GM12865 (cell line): ENCODE results near the gene PPCDC.

Source experiments
- DNase-seq: peaks from one replicate; pipeline ENCODE4 v3.0.0; 2010; ENCODE audit warnings: low read depth
- H3K4me3 ChIP-seq: 2 replicates; pipeline ENCODE4 v1.5.1; 2011; ENCODE audit warnings: mild to moderate bottlenecking, low read depth, low read length, control low read depth
- TF ChIP-seq, protein P1 (sequence below): IDR thresholded peaks from 2 replicates; pipeline ENCODE4 v1.5.1; 2011; ENCODE audit warnings: low read length, control low read depth, low read depth, inconsistent platforms; ENCODE audit not compliant: insufficient read depth; ENCODE audit errors: missing control alignments

The PPCDC gene

DNA sequence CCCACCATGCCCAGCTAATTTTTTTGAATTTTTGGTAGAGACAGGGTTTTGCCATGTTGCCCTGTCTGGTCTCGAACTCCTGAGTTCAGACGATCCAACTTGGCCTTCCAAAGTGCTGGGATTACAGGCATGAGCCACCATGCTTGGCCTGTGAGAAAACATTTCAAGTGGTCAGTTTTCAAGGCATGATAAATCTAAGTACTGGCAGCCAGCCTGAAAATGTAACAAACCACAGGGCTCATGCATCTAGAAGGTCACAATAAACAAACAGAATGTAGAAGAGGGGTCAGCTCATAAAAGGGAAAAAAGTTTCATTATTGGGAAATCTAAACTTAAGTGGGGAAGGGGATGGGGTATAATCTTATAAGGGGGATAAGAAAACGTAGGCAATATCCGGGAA lies 39.9 kb downstream of the PPCDC start:
- no peak overlapping the region for H3K4me3 ChIP-seq
- TF ChIP-seq, protein P1, sequence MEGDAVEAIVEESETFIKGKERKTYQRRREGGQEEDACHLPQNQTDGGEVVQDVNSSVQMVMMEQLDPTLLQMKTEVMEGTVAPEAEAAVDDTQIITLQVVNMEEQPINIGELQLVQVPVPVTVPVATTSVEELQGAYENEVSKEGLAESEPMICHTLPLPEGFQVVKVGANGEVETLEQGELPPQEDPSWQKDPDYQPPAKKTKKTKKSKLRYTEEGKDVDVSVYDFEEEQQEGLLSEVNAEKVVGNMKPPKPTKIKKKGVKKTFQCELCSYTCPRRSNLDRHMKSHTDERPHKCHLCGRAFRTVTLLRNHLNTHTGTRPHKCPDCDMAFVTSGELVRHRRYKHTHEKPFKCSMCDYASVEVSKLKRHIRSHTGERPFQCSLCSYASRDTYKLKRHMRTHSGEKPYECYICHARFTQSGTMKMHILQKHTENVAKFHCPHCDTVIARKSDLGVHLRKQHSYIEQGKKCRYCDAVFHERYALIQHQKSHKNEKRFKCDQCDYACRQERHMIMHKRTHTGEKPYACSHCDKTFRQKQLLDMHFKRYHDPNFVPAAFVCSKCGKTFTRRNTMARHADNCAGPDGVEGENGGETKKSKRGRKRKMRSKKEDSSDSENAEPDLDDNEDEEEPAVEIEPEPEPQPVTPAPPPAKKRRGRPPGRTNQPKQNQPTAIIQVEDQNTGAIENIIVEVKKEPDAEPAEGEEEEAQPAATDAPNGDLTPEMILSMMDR, result no peak
- DNase-seq, result no peak

DNA sequence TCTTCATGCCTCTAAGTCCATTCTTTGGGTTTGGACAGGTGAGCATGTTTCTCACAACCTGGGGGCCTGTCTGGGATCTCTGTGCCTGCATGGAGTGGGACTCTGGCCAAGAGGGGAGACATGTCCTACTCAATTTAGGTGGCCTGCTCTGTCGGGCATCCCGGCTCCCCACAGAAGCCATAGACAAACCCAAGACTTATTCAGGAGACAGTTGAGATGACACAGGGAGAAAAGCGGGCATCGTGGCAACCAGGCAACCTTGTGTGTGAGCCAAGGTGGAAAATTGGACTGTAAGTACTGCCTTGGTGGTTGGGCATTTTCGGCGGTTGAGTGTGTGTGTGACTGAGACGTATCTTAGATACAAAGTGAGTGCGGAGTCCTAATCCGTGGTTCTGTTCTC lies 40.5 kb downstream of the PPCDC start:
- H3K4me3 ChIP-seq, result no peak overlapping the region
- TF ChIP-seq, protein P1, result no peak
- DNase-seq, result no peak

DNA sequence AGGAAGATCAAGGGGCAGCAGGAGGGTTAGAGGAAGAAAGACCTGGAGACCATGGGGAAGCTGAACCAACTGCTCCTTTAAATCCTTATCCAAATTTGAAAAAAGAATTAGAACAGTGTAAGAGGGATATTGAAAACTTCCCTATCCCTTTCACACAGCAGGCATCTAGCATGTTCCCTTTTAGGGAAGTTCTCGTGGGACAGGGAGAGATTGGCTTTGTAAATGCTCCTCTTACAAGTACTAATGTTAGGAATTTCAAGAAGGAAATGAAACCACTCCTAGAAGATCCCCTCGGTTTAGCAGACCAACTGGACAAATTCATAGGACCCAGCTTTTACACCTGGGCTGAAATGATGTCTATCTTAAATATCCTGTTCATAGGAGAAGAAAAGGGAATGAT lies 41.5 kb downstream of the PPCDC start:
- TF ChIP-seq, protein P1, result no peak
- no peak overlapping the region for H3K4me3 ChIP-seq
- no peak for DNase-seq

DNA sequence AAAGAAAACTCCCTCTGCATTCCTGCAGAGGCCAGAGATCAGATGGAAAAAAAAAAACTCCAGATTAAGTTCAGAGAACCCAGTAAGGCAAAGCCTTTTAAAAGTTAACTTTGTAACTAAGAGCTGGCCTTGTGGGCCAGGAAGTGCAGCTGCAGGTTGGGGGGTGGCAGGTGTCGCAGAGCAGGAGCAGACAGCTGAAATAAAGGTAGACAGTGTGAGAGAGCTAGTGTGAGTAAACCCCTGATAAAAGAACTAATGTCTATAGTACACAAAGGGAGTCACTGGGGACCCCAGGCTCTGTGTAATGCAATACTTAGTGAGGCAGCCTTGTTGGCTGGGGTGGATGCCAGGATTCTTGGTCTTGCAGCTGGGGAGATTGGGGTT lies 42.1 kb downstream of the PPCDC start:
- TF ChIP-seq, protein P1, result no peak
- no peak for DNase-seq
- no peak overlapping the region for H3K4me3 ChIP-seq

DNA sequence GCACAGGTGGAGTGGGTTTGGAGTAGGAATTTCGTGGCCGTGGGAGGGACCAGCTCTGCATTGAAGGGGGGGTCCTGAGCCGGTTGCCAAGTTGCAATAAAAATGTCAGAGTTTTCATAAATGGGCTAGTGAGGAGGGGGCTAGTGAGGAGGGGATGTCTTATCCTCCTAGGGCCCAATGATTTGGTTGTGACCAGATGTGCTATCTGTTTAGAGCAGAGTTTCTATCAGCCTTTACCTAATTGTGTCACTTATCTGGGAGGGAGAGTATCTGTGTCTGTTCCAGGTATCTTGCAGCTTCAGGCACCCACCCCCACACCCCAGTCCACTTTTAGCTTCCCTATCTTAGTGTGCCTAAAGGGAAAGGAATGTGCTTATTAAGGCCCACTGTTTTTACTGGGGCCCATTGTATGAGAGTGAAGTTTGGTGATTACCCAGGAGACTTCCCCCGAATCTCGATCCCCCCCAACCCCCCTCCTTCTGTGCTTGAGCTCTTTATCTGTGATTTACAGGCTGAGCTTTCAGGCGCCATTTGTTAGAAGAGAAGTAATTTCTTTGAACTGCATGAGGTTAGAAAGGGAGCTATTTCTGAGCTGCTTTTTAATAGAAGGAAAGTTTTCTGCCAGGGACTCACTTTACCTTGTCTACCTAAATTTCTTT lies 42.6 kb downstream of the PPCDC start:
- H3K4me3 ChIP-seq, result no peak overlapping the region
- TF ChIP-seq, protein P1, result no peak
- DNase-seq, result no peak

DNA sequence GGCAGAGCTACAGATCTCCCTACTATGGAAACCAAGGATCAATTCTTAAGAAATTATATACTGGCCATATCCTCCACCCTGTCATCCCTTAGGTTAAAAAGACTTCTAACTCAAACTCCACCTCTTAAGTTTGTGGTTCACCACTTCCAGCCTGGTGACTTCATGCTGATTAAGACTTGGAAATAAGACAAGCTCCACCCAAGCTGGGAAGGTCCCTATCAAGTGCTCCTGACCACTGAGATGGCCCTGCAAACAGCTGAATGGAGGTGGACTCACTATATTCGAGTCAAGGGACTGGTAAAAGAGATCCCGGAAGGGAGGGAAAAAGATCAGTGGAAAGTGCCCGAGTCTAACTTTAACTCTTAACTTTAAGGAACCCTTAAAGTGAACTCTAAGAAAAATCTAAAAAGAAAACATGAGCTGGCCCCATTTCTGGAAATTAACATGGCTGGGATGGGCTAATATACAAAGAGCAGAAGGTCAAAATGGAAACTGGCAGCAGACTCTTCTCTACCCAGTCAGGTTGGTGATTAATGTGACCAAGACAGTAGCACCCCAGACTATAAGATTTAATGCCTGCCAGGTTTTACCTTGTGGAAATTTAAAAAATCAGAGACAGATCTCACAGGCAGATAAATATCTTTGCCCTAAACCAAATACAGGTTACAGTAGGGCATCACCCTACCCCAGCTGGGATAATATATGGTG lies 43.9 kb downstream of the PPCDC start:
- TF ChIP-seq, protein P1, result no peak
- no peak overlapping the region for H3K4me3 ChIP-seq
- peak; percentile 91 for DNase-seq
